Stimulated activated naive CD8-positive, alpha-beta T cell treated with anti-CD3 and anti-CD28 coated beads, Interleukin-15, amount 100 ng/mL, for 72 hours (primary cell): ENCODE measurements around the gene C18orf63.

Experiments
- ATAC-seq: fragments of 150-1000 bp; cut with Tn5 transposase; 2 replicates; pipeline ENCODE4 v1.10.0; 2021; ENCODE audit warnings: mild to moderate bottlenecking, moderate library complexity
- DNase-seq, 2 donors: peaks; one replicate each; pipeline ENCODE4 v3.0.0; 2021 to 2022
- H3K27ac Mint-ChIP-seq, 2 donors: one replicate each; pipeline ENCODE4 v1.8.0; 2022; ENCODE audit warnings: mild to moderate bottlenecking in 2 of 2, mixed read lengths in 2 of 2, moderate library complexity in 2 of 2
- H3K27me3 Mint-ChIP-seq: one replicate; pipeline ENCODE4 v1.8.0; 2022; ENCODE audit warnings: mixed read lengths
- H3K4me1 Mint-ChIP-seq: one replicate; pipeline ENCODE4 v1.8.0; 2022; ENCODE audit warnings: mild to moderate bottlenecking, mixed read lengths
- H3K4me3 Mint-ChIP-seq, 2 donors: one replicate each; pipeline ENCODE4 v1.8.0; 2022; ENCODE audit warnings: mild to moderate bottlenecking in 2 of 2, mixed read lengths in 2 of 2, moderate library complexity in 1 of 2
- H3K9me3 Mint-ChIP-seq, 2 donors: one replicate each; pipeline ENCODE4 v1.8.0; 2022; ENCODE audit warnings: mixed read lengths in 2 of 2

Gene C18orf63

GRCh38 chr18:74373428-74373827 is 57.8 kb downstream of the C18orf63 start:
- H3K27me3 Mint-ChIP-seq: peaks cover 7% of the 10 kb centered on the region
- H3K4me1 Mint-ChIP-seq: peaks cover 76% of the 10 kb centered on the region
- ATAC-seq: peak; percentile 88
- DNase-seq: peak; percentile 48 to 54
- H3K4me3 Mint-ChIP-seq: peak overlapping the region in 1 of 2 donors; percentile 51
- H3K9me3 Mint-ChIP-seq: no peaks in the 10 kb centered on the region
- no peak overlapping the region for H3K27ac Mint-ChIP-seq

- ATAC-seq (no peak), DNase-seq (no peak)
- Mint-ChIP-seq H3K9me3 (peaks cover 0 to 7% of the 10 kb centered on the region in 2 donors), H3K27me3 (peaks cover 4% of the 10 kb centered on the region), H3K27ac (no peak overlapping the region), H3K4me1 (peaks cover 64% of the 10 kb centered on the region), H3K4me3 (no peak overlapping the region)
These were observed 60.4 kb downstream of the C18orf63 start for GRCh38 chr18:74375999-74376398.

GRCh38 chr18:74376523-74376922 is 60.9 kb downstream of the C18orf63 start:
- DNase-seq: no peak
- no peak for ATAC-seq
- no peaks in the 10 kb centered on the region for H3K27me3 Mint-ChIP-seq
- H3K4me3 Mint-ChIP-seq: no peak overlapping the region
- peaks cover 58% of the 10 kb centered on the region for H3K4me1 Mint-ChIP-seq
- peak overlapping the region in 1 of 2 donors; percentile 1 for H3K27ac Mint-ChIP-seq
- peaks cover 0 to 7% of the 10 kb centered on the region in 2 donors for H3K9me3 Mint-ChIP-seq

- no peak for DNase-seq
- ATAC-seq: no peak
- H3K9me3 Mint-ChIP-seq: peaks cover 0 to 7% of the 10 kb centered on the region in 2 donors
- H3K4me1 Mint-ChIP-seq: peaks cover 49% of the 10 kb centered on the region
- H3K27ac Mint-ChIP-seq: peak overlapping the region; percentile 6 to 92
- H3K27me3 Mint-ChIP-seq: no peaks in the 10 kb centered on the region
- peak overlapping the region; percentile 66 to 81 for H3K4me3 Mint-ChIP-seq
These were observed 62.1 kb downstream of the C18orf63 start for GRCh38 chr18:74377776-74378175.

GRCh38 chr18:74378179-74378682 is 62.6 kb downstream of the C18orf63 start:
- peak; percentile 19 to 47 for DNase-seq
- ATAC-seq: peak; percentile 85
- Mint-ChIP-seq H3K4me3 (peak overlapping the region; percentile 66 to 81), H3K27ac (peak overlapping the region; percentile 92 to 95), H3K4me1 (peaks cover 49% of the 10 kb centered on the region), H3K9me3 (peaks cover 0 to 7% of the 10 kb centered on the region in 2 donors), H3K27me3 (no peaks in the 10 kb centered on the region)

- H3K27ac Mint-ChIP-seq: no peak overlapping the region
- no peaks in the 10 kb centered on the region for H3K27me3 Mint-ChIP-seq
- DNase-seq (no peak), ATAC-seq (no peak)
- no peak overlapping the region for H3K4me3 Mint-ChIP-seq
- H3K4me1 Mint-ChIP-seq: peaks cover 33% of the 10 kb centered on the region
- peaks cover 0 to 7% of the 10 kb centered on the region in 2 donors for H3K9me3 Mint-ChIP-seq
These were observed 65.3 kb downstream of the C18orf63 start for GRCh38 chr18:74380916-74381315.

- H3K9me3 Mint-ChIP-seq: peaks cover 0 to 7% of the 10 kb centered on the region in 2 donors
- no peak for DNase-seq
- H3K27ac Mint-ChIP-seq: no peak overlapping the region
- H3K4me3 Mint-ChIP-seq: no peak overlapping the region
- H3K27me3 Mint-ChIP-seq: no peaks in the 10 kb centered on the region
- peaks cover 25% of the 10 kb centered on the region for H3K4me1 Mint-ChIP-seq
- no peak for ATAC-seq
These were observed 66.1 kb downstream of the C18orf63 start for GRCh38 chr18:74381621-74382295.

- Mint-ChIP-seq H3K27me3 (no peaks in the 10 kb centered on the region), H3K27ac (no peak overlapping the region), H3K9me3 (peaks cover 0 to 7% of the 10 kb centered on the region in 2 donors), H3K4me3 (no peak overlapping the region), H3K4me1 (peaks cover 20% of the 10 kb centered on the region)
- no peak for ATAC-seq
- no peak for DNase-seq
These were observed 66.9 kb downstream of the C18orf63 start for GRCh38 chr18:74382481-74383017.

- peaks cover 14% of the 10 kb centered on the region for H3K4me1 Mint-ChIP-seq
- H3K27ac Mint-ChIP-seq: no peak overlapping the region
- DNase-seq (no peak), ATAC-seq (no peak)
- no peak overlapping the region for H3K4me3 Mint-ChIP-seq
- no peaks in the 10 kb centered on the region for H3K9me3 Mint-ChIP-seq
- no peaks in the 10 kb centered on the region for H3K27me3 Mint-ChIP-seq
These were observed 71.7 kb downstream of the C18orf63 start for GRCh38 chr18:74387383-74387782.

- ATAC-seq (no peak), DNase-seq (no peak)
- no peak overlapping the region for H3K4me3 Mint-ChIP-seq
- H3K27ac Mint-ChIP-seq: no peak overlapping the region
- no peaks in the 10 kb centered on the region for H3K27me3 Mint-ChIP-seq
- peaks cover 14% of the 10 kb centered on the region for H3K4me1 Mint-ChIP-seq
- no peaks in the 10 kb centered on the region for H3K9me3 Mint-ChIP-seq
These were observed 72.6 kb downstream of the C18orf63 start for GRCh38 chr18:74388227-74388626.

- ATAC-seq: no peak
These were observed 73.7 kb downstream of the C18orf63 start for GRCh38 chr18:74389171-74389927.

GRCh38 chr18:74389991-74390390 is 74.4 kb downstream of the C18orf63 start:
- Mint-ChIP-seq H3K9me3 (no peaks in the 10 kb centered on the region), H3K4me1 (peaks cover 14% of the 10 kb centered on the region), H3K4me3 (no peak overlapping the region), H3K27me3 (no peaks in the 10 kb centered on the region), H3K27ac (no peak overlapping the region)
- ATAC-seq: no peak
- DNase-seq: no peak

More at GRCh38 chr18:74389171-74389927, 73.7 kb downstream of the C18orf63 start:
- peaks cover 14% of the 10 kb centered on the region for H3K4me1 Mint-ChIP-seq
- H3K9me3 Mint-ChIP-seq: no peaks in the 10 kb centered on the region
- no peaks in the 10 kb centered on the region for H3K27me3 Mint-ChIP-seq
- no peak for DNase-seq
- H3K4me3 Mint-ChIP-seq: no peak overlapping the region
- H3K27ac Mint-ChIP-seq: peak overlapping the region in 1 of 2 donors; percentile 15

- Mint-ChIP-seq H3K4me1 (peaks cover 14% of the 10 kb centered on the region), H3K9me3 (no peaks in the 10 kb centered on the region), H3K27ac (no peak overlapping the region), H3K4me3 (no peak overlapping the region), H3K27me3 (no peaks in the 10 kb centered on the region)
- ATAC-seq (peak; percentile 69), DNase-seq (no peak)
These were observed 75.3 kb downstream of the C18orf63 start for GRCh38 chr18:74390900-74391299.

GRCh38 chr18:74392323-74392722 is 76.7 kb downstream of the C18orf63 start:
- DNase-seq (no peak), ATAC-seq (no peak)
- H3K4me3 Mint-ChIP-seq: no peak overlapping the region
- no peaks in the 10 kb centered on the region for H3K27me3 Mint-ChIP-seq
- H3K4me1 Mint-ChIP-seq: peaks cover 14% of the 10 kb centered on the region
- no peak overlapping the region for H3K27ac Mint-ChIP-seq
- no peaks in the 10 kb centered on the region for H3K9me3 Mint-ChIP-seq

- Mint-ChIP-seq H3K4me3 (no peak overlapping the region), H3K9me3 (no peaks in the 10 kb centered on the region), H3K27me3 (no peaks in the 10 kb centered on the region), H3K27ac (no peak overlapping the region), H3K4me1 (peaks cover 14% of the 10 kb centered on the region)
- ATAC-seq: no peak
- no peak for DNase-seq
These were observed 79.4 kb downstream of the C18orf63 start for GRCh38 chr18:74395006-74395405.

- Mint-ChIP-seq H3K4me1 (peaks cover 7% of the 10 kb centered on the region), H3K4me3 (no peak overlapping the region), H3K9me3 (no peaks in the 10 kb centered on the region), H3K27ac (no peak overlapping the region), H3K27me3 (no peaks in the 10 kb centered on the region)
- ATAC-seq: no peak
- no peak for DNase-seq
These were observed 80.1 kb downstream of the C18orf63 start for GRCh38 chr18:74395648-74396154.
